K562 (cell line): Measurements from ENCODE around the gene HMGCL. TPM values are rescaled to one million over a fixed set of nuclear protein-coding genes. Genes with fewer than 3 reads are reported as not detected.

Experiments
- ARID2 ChIP-seq: fragments of 450-650 bp; IDR thresholded peaks from 2 replicates; pipeline ENCODE4 v1.6.1; 2017; ENCODE audit warnings: antibody characterized with exemption, mild to moderate bottlenecking
- C11orf30 ChIP-seq: fragments of 450-650 bp; IDR thresholded peaks from 2 replicates; pipeline ENCODE4 v1.6.1; 2016; ENCODE audit warnings: low read depth, mild to moderate bottlenecking
- CCAR2 ChIP-seq: fragments of 200-400 bp; formaldehyde crosslinking; IDR thresholded peaks from 2 replicates; pipeline ENCODE4 v1.6.1; 2017; ENCODE audit warnings: mild to moderate bottlenecking, low read depth, low read length
- DLX4 ChIP-seq: fragments of 250-450 bp; sonication (Bioruptor Pico); IDR thresholded peaks from 2 replicates; pipeline ENCODE4 v1.6.1; 2021; ENCODE audit warnings: mild to moderate bottlenecking
- ETS1 ChIP-seq: conservative IDR thresholded peaks from 2 replicates; pipeline ENCODE4 v1.6.1; 2011; ENCODE audit warnings: low read depth, mild to moderate bottlenecking, low read length; ENCODE audit not compliant: control insufficient read depth
- EWSR1 ChIP-seq: fragments of 450-650 bp; IDR thresholded peaks from 2 replicates; pipeline ENCODE4 v1.6.1; 2018; ENCODE audit warnings: borderline replicate concordance, mild to moderate bottlenecking, low read depth, moderate library complexity; ENCODE audit not compliant: partially characterized antibody
- GTF2A2 ChIP-seq: IDR thresholded peaks from 2 replicates; pipeline ENCODE4 v1.6.1; 2016; ENCODE audit warnings: mild to moderate bottlenecking, missing genetic modification characterization, missing compliant biosample characterization
- HMGN3 ChIP-seq: IDR thresholded peaks from 2 replicates; pipeline ENCODE4 v1.6.1; 2011; ENCODE audit warnings: borderline replicate concordance, low read depth, mild to moderate bottlenecking, mixed read lengths, low read length; ENCODE audit not compliant: insufficient read length; ENCODE audit errors: extremely low read depth
- L3MBTL2 ChIP-seq: fragments of 450-650 bp; IDR thresholded peaks from 2 replicates; pipeline ENCODE4 v1.6.1; 2016; ENCODE audit warnings: mild to moderate bottlenecking, moderate library complexity
- MAFF ChIP-seq: IDR thresholded peaks from 2 replicates; pipeline ENCODE4 v1.6.1; 2012; ENCODE audit warnings: low read length, improper control_type of control experiment
- MIER1 ChIP-seq: fragments of 450-650 bp; IDR thresholded peaks from 2 replicates; pipeline ENCODE4 v1.6.1; 2016; ENCODE audit warnings: antibody characterized with exemption, mild to moderate bottlenecking, low read depth
- MTA3 ChIP-seq: fragments of 450-650 bp; formaldehyde crosslinking; IDR thresholded peaks from 2 replicates; pipeline ENCODE4 v1.6.1; 2017; ENCODE audit warnings: mild to moderate bottlenecking, borderline replicate concordance
- MTF1 ChIP-seq: fragments of 250-450 bp; sonication (Bioruptor Pico); IDR thresholded peaks from 2 replicates; pipeline ENCODE4 v1.9.0; 2021; ENCODE audit warnings: moderate library complexity, mild to moderate bottlenecking, inconsistent platforms, borderline replicate concordance
- NCOR1 ChIP-seq: fragments of 450-650 bp; IDR thresholded peaks from 2 replicates; pipeline ENCODE4 v1.6.1; 2016; ENCODE audit warnings: mild to moderate bottlenecking, moderate library complexity
- NFE2L1 ChIP-seq: fragments of 450-650 bp; IDR thresholded peaks from 2 replicates; pipeline ENCODE4 v1.6.1; 2016; ENCODE audit warnings: missing genetic modification characterization, low read depth, mild to moderate bottlenecking, missing compliant biosample characterization, moderate library complexity, borderline replicate concordance
- NFIC ChIP-seq: fragments of 450-650 bp; IDR thresholded peaks from 2 replicates; pipeline ENCODE4 v1.6.1; 2017; ENCODE audit warnings: mild to moderate bottlenecking, inconsistent platforms
- NFRKB ChIP-seq: fragments of 450-650 bp; IDR thresholded peaks from 2 replicates; pipeline ENCODE4 v1.6.1; 2016; ENCODE audit warnings: low read depth
- PRMT5 ChIP-seq: sonication (generic); formaldehyde crosslinking; IDR thresholded peaks from 2 replicates; pipeline ENCODE4 v1.5.0; 2020; ENCODE audit warnings: missing genetic modification reagents
- PTRF ChIP-seq: fragments of 450-650 bp; IDR thresholded peaks from 2 replicates; pipeline ENCODE4 v1.6.1; 2016; ENCODE audit warnings: mild to moderate bottlenecking, missing genetic modification characterization, missing compliant biosample characterization
- SIX5 ChIP-seq, 2 experiments: IDR thresholded peaks; 2 replicates each; pipeline ENCODE4 v1.6.1; 2011; ENCODE audit warnings: low read length in 2 of 2, borderline replicate concordance in 1 of 2, low read depth in 1 of 2, mild to moderate bottlenecking in 1 of 2, moderate library complexity in 1 of 2; ENCODE audit not compliant: insufficient read depth in 1 of 2
- SOX6 ChIP-seq: fragments of 450-650 bp; IDR thresholded peaks from 2 replicates; pipeline ENCODE4 v1.6.1; 2014; ENCODE audit warnings: mild to moderate bottlenecking
- SUPT5H ChIP-seq: fragments of 450-650 bp; IDR thresholded peaks from 2 replicates; pipeline ENCODE4 v1.6.1; 2016
- TAL1 ChIP-seq: fragments of 450-650 bp; IDR thresholded peaks from 2 replicates; pipeline ENCODE4 v1.6.1; 2016; ENCODE audit warnings: mild to moderate bottlenecking
- TEAD4 ChIP-seq, 2 experiments: sonication (generic) in 1 of 2; formaldehyde crosslinking in 1 of 2; IDR thresholded peaks; 2 replicates each; pipeline versions ENCODE4 v1.6.1 to v1.8.0; 2012 to 2022; ENCODE audit warnings: borderline replicate concordance in 1 of 2, inconsistent platforms in 1 of 2, low read length in 1 of 2, mild to moderate bottlenecking in 1 of 2, missing genetic modification reagents in 1 of 2
- U2AF2 ChIP-seq: fragments of 200-400 bp; formaldehyde crosslinking; optimal IDR thresholded peaks from 2 replicates; pipeline ENCODE3; 2017; ENCODE audit warnings: low read depth, mild to moderate bottlenecking, low read length
- ZC3H4 ChIP-seq: sonication (generic); formaldehyde crosslinking; IDR thresholded peaks from 2 replicates; pipeline ENCODE4 v1.9.0; 2021; ENCODE audit warnings: missing genetic modification reagents, borderline replicate concordance
- ZNF354B ChIP-seq: fragments of 250-450 bp; sonication (Bioruptor Pico); IDR thresholded peaks from 2 replicates; pipeline ENCODE4 v1.4.0; 2020
- ZNF57 ChIP-seq: fragments of 450-650 bp; formaldehyde crosslinking; IDR thresholded peaks from 2 replicates; pipeline ENCODE4 v1.4.0; 2020; ENCODE audit warnings: mild to moderate bottlenecking, moderate library complexity
- ZNF644 ChIP-seq: fragments of 200-800 bp; sonication (Bioruptor generic); IDR thresholded peaks from 2 replicates; pipeline ENCODE4 v1.6.1; 2016; ENCODE audit warnings: low read depth, missing genetic modification characterization, missing compliant biosample characterization
- ZNF778 ChIP-seq: fragments of 450-650 bp; formaldehyde crosslinking; IDR thresholded peaks from 2 replicates; pipeline ENCODE4 v1.4.0; 2020; ENCODE audit warnings: mild to moderate bottlenecking, moderate library complexity
- polyA plus RNA-seq, 8 experiments: library from polyadenylated mRNA; depleted of rRNA in 4 of 8; stranded (reverse) in 5 of 8; unstranded in 3 of 8; fragments of >200 nt; fragmentation: Nextera tagmentation in 2 of 8; fragmentation: Illumina TruSeq in 1 of 8; extraction: Ambion mirVana in 2 of 8; extraction: Trizol in 1 of 8; gene quantifications; 2 replicates each; pipeline versions ENCODE4 v1.2.1 to v1.2.3, GENCODE V29; 2011 to 2014; ENCODE audit warnings: inconsistent platforms in 1 of 8, missing spikeins in 1 of 8
- total RNA-seq, 7 experiments: library from RNA; depleted of rRNA in 6 of 7; stranded (reverse); fragments of >200 nt in 6 of 7; fragmentation: Illumina TruSeq in 2 of 7; extraction: Trizol in 2 of 7; gene quantifications; 2 replicates each; pipeline versions ENCODE4 v1.2.1 to v1.2.3, GENCODE V29; 2011 to 2021; ENCODE audit warnings: low replicate concordance in 1 of 7

The HMGCL gene
- total and polyA plus RNA-seq, 9 of the 15 experiments (the other 6 are each of a cell fraction or from before 2014, with no cell fraction given), result 18.0 to 82.2 (median 24.2) TPM

- TF ChIP-seq DLX4 (CRISPR knock-in tag), result no peak
- no peak for TF ChIP-seq ZNF778 (CRISPR knock-in tag)
- TF ChIP-seq TEAD4 (IDR thresholded peaks at IDR 0.05; ENCODE audit: low read length), result peak; percentile 96
- TF ChIP-seq TEAD4 (CRISPR knock-in tag; IDR thresholded peaks at IDR 0.05; ENCODE audit: borderline replicate concordance), result no peak; the same call in 1 of the 2 replicates
- no peak for TF ChIP-seq U2AF2
- TF ChIP-seq EWSR1, result no peak
- TF ChIP-seq L3MBTL2, result peak; percentile 96
- no peak for TF ChIP-seq CCAR2
- no peak for TF ChIP-seq ZNF57 (CRISPR knock-in tag)
- peak; percentile 19; the same call in 1 of the 2 replicates for TF ChIP-seq ZC3H4 (CRISPR knock-in tag)
- peak; percentile 82 for TF ChIP-seq ETS1
- peak; percentile 90 for TF ChIP-seq SOX6
- TF ChIP-seq MIER1, result no peak
- peak; percentile 75 for TF ChIP-seq HMGN3
- TF ChIP-seq SIX5 (IDR thresholded peaks at IDR 0.05; ENCODE audit: borderline replicate concordance in 1 of 2, insufficient read depth in 1 of 2, low read depth in 1 of 2, low read length in 2 of 2), result no peak
- no peak for TF ChIP-seq MAFF
- peak; percentile 95 for TF ChIP-seq NCOR1
- no peak; the same call in none of the 2 replicates for TF ChIP-seq MTA3
- TF ChIP-seq ARID2, result no peak
- no peak for TF ChIP-seq NFE2L1 (tag)
- TF ChIP-seq PRMT5 (CRISPR knock-in tag), result no peak
- peak; percentile 89 for TF ChIP-seq NFRKB
- TF ChIP-seq NFIC, result peak; percentile 84
- TF ChIP-seq GTF2A2 (tag), result no peak
- peak; percentile 93 for TF ChIP-seq C11orf30
- no peak for TF ChIP-seq PTRF
- TF ChIP-seq SUPT5H, result peak; percentile 95
- no peak for TF ChIP-seq ZNF354B (CRISPR knock-in tag)
- TF ChIP-seq TAL1, result peak; percentile 95
- no peak for TF ChIP-seq MTF1 (CRISPR knock-in tag)
- TF ChIP-seq ZNF644 (tag), result no peak
Measured at GRCh38 chr1:23777979-23778814, 47.0 kb downstream of the HMGCL start, which contains the start of gene PITHD1 (continued).
